Chondrocyte (in vitro differentiated cells): ENCODE results near the gene SSRP1. TPM values are rescaled to one million over a fixed set of nuclear protein-coding genes. Genes with fewer than 3 reads are reported as not detected.

Experiments
- DNase-seq: peaks from one replicate; pipeline ENCODE4 v3.0.0; 2021; ENCODE audit warnings: mixed read lengths, low spot score
- H3K27ac Mint-ChIP-seq: one replicate; pipeline ENCODE4 v1.8.0; 2021; ENCODE audit warnings: mild to moderate bottlenecking, moderate library complexity, mixed read lengths; ENCODE audit not compliant: unreplicated experiment
- H3K27me3 Mint-ChIP-seq: 2 replicates; pipeline ENCODE4 v1.8.0; 2021; ENCODE audit warnings: low read depth, mixed read lengths
- H3K36me3 Mint-ChIP-seq: 2 replicates; pipeline ENCODE4 v1.8.0; 2021; ENCODE audit warnings: low read depth, mixed read lengths
- H3K4me1 Mint-ChIP-seq: 2 replicates; pipeline ENCODE4 v1.8.0; 2021; ENCODE audit warnings: low read depth, mild to moderate bottlenecking, mixed read lengths
- H3K4me3 Mint-ChIP-seq: one replicate; pipeline ENCODE4 v1.8.0; 2021; ENCODE audit warnings: mild to moderate bottlenecking, moderate library complexity, mixed read lengths; ENCODE audit not compliant: unreplicated experiment
- H3K9me3 Mint-ChIP-seq: 2 replicates; pipeline ENCODE4 v1.8.0; 2021; ENCODE audit warnings: low read depth, mixed read lengths
- CTCF ChIP-seq: fragments of 200-600 bp; sonication (generic); IDR thresholded peaks from 2 replicates; pipeline ENCODE4 v1.5.0; 2021; ENCODE audit warnings: antibody characterized with exemption, mild to moderate bottlenecking, moderate library complexity
- total RNA-seq: library from RNA; stranded (reverse); gene quantifications from 3 replicates; pipeline ENCODE4 v1.2.1, GENCODE V29; 2021

Gene SSRP1
- total RNA-seq, 1 donor from 2014 or later, result 58.8 TPM

DNA sequence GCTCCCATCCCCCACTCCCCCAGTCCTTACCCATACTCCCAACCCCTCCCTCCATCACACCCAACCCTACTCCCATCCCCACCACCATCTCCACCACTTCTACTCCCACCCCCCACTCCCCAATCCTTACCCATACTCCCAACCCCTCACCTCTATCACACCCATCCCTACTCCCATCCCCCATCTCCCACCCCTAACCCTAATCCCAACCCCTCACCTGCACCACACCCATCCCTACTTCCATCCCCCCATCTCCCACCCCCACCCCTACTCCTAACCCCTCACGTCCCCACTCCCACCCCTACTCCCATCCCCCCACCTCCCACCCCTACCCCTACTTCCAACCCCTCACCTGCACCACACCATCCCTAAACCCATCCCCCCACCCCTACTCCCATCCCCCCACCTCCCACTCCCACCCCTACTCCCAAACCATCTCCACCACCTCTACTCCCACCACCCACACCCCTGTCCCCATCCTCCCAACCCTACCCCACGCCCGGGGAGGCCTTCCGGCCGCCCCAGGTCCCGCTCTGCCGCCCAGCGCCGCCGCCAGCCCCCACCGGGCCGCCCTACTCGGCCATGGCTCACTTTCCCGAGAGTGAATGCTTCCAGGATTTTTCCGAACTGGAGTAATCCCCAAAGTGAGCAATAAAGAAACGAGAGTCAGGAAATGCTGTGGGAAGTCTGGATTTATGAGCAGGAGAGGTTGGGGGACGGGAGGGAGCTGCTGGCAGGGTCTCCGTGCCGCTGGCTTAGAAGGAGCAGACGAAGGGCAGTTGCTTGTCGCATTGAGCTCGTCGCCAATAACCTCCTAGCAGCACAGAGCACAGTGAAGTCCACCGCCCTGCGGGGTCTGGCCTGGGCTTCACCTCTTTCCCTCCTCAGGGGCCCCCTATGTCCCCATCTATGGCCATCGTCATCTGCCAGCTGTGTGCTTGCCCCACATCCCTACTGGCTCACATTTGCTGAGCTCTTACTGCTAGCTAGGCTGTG is 40.7 kb upstream of the SSRP1 start:
- H3K27ac Mint-ChIP-seq, result no peak overlapping the region
- peaks cover 2% of the 10 kb centered on the region for H3K9me3 Mint-ChIP-seq
- H3K4me1 Mint-ChIP-seq, result no peaks in the 10 kb centered on the region
- DNase-seq, result no peak
- H3K4me3 Mint-ChIP-seq, result no peak overlapping the region
- no peak for TF ChIP-seq CTCF
- no peaks in the 10 kb centered on the region for H3K36me3 Mint-ChIP-seq
- peaks cover 37% of the 10 kb centered on the region for H3K27me3 Mint-ChIP-seq

- DNase-seq, result no peak
- Mint-ChIP-seq H3K27me3 (peaks cover 36% of the 10 kb centered on the region), H3K9me3 (peaks cover 2% of the 10 kb centered on the region), H3K27ac (no peak overlapping the region), H3K36me3 (no peaks in the 10 kb centered on the region), H3K4me3 (no peak overlapping the region), H3K4me1 (no peaks in the 10 kb centered on the region)
- no peak for TF ChIP-seq CTCF
Measured at GRCh38 chr11:57375490-57375889, 39.8 kb upstream of the SSRP1 start.

- peaks cover 2% of the 10 kb centered on the region for H3K9me3 Mint-ChIP-seq
- no peak for DNase-seq
- TF ChIP-seq CTCF, result no peak
- no peaks in the 10 kb centered on the region for H3K4me1 Mint-ChIP-seq
- no peak overlapping the region for H3K4me3 Mint-ChIP-seq
- no peak overlapping the region for H3K27ac Mint-ChIP-seq
- peaks cover 34% of the 10 kb centered on the region for H3K27me3 Mint-ChIP-seq
- no peaks in the 10 kb centered on the region for H3K36me3 Mint-ChIP-seq
Measured at GRCh38 chr11:57374966-57375365, 39.3 kb upstream of the SSRP1 start.

DNA sequence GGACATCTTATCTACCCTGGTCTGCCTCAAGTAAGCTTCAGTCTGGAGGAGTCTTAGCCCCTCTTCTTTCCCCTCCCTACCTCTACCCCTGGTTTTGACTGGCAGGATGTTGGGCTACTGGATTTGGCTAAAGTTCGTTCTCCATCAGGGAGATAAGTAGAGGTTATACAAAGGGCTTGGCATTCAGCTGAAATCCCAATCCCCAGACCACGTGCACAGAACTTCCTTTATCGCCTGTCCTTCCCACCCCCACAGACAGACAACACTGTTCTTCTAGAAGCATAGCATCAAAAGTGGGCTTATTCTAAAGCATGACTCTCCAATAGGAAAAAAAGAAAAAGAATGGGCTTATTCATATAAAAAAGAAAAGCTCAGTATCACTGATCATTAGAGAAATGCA is 37.5 kb upstream of the SSRP1 start:
- no peak for DNase-seq
- no peak for TF ChIP-seq CTCF
- Mint-ChIP-seq H3K4me3 (no peak overlapping the region), H3K27me3 (peaks cover 22% of the 10 kb centered on the region), H3K27ac (no peak overlapping the region), H3K36me3 (no peaks in the 10 kb centered on the region), H3K4me1 (no peaks in the 10 kb centered on the region), H3K9me3 (peaks cover 2% of the 10 kb centered on the region)

GRCh38 chr11:57370941-57371340 is 35.2 kb upstream of the SSRP1 start:
- Mint-ChIP-seq H3K4me1 (no peaks in the 10 kb centered on the region), H3K4me3 (no peak overlapping the region), H3K36me3 (no peaks in the 10 kb centered on the region), H3K27ac (no peak overlapping the region), H3K27me3 (peaks cover 21% of the 10 kb centered on the region), H3K9me3 (peaks cover 2% of the 10 kb centered on the region)
- no peak for DNase-seq
- TF ChIP-seq CTCF, result no peak
